WI38 (cell line): ENCODE data around the gene UPF2.
"Not testable (repeated sequence)": the region's sequence is repeated elsewhere in the genome, so short reads cannot be mapped to it uniquely, and the experiment has no call there.

Experiments used
- H3K4me3 ChIP-seq: 2 replicates; pipeline ENCODE4 v1.5.1; 2011; ENCODE audit warnings: low read depth, mild to moderate bottlenecking, control low read depth, low read length
- TF ChIP-seq, protein P1 (sequence below): IDR thresholded peaks from 2 replicates; pipeline ENCODE4 v1.5.1; 2012; ENCODE audit warnings: low read depth, mild to moderate bottlenecking, control low read depth, low read length

Gene UPF2

DNA sequence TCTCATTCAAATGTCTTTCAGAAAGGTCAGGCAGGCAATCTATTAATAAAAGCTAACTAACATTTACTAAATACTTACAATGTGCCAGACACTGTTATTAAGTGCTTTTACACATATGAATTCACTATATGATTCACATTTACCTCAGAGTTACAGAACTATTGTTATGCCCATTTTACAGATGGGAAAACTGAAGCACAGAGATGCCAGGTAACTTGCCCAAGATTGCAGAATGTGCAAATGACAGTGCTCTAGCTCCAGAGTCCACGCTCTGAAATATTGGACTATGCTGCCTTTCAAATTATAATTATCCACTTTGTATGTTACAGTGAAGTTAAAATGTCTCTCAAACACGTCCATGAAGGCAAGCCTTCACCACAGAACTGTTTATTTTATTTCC is 22.0 kb downstream of the UPF2 start:
- TF ChIP-seq, protein P1, sequence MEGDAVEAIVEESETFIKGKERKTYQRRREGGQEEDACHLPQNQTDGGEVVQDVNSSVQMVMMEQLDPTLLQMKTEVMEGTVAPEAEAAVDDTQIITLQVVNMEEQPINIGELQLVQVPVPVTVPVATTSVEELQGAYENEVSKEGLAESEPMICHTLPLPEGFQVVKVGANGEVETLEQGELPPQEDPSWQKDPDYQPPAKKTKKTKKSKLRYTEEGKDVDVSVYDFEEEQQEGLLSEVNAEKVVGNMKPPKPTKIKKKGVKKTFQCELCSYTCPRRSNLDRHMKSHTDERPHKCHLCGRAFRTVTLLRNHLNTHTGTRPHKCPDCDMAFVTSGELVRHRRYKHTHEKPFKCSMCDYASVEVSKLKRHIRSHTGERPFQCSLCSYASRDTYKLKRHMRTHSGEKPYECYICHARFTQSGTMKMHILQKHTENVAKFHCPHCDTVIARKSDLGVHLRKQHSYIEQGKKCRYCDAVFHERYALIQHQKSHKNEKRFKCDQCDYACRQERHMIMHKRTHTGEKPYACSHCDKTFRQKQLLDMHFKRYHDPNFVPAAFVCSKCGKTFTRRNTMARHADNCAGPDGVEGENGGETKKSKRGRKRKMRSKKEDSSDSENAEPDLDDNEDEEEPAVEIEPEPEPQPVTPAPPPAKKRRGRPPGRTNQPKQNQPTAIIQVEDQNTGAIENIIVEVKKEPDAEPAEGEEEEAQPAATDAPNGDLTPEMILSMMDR, result no peak
- no peak overlapping the region for H3K4me3 ChIP-seq

DNA sequence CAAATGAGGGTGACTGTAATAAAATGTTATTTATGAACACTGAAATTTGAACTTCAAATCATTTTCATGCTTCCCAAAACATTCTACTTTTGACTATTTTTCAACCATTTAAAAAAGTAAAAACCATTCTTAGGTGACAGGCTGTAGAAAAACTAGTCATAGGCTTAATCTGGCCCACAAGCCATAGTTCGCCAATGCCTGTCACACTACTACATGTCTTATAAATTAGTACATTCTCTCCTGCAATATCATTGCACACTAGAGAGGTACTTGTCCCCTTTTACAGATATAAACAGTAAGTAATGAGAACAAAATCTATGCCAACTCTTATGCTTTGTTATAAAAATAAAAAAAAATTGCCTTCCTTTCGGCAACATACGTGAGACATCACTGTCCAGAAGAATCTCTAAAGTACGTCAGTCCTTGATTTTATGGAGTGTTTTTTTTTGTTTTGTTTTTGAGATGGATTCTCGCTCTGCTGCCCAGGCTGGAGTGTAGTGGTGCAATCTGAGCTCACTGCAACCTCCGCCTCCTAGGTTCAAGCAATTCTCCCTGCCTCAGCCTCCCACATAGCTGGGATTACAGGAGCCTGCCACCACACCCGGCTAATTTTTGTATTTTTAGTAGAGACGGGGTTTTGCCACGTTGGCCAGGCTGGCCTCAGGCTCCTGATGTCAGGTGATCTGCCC is 23.2 kb downstream of the UPF2 start:
- TF ChIP-seq, protein P1, result no peak

DNA sequence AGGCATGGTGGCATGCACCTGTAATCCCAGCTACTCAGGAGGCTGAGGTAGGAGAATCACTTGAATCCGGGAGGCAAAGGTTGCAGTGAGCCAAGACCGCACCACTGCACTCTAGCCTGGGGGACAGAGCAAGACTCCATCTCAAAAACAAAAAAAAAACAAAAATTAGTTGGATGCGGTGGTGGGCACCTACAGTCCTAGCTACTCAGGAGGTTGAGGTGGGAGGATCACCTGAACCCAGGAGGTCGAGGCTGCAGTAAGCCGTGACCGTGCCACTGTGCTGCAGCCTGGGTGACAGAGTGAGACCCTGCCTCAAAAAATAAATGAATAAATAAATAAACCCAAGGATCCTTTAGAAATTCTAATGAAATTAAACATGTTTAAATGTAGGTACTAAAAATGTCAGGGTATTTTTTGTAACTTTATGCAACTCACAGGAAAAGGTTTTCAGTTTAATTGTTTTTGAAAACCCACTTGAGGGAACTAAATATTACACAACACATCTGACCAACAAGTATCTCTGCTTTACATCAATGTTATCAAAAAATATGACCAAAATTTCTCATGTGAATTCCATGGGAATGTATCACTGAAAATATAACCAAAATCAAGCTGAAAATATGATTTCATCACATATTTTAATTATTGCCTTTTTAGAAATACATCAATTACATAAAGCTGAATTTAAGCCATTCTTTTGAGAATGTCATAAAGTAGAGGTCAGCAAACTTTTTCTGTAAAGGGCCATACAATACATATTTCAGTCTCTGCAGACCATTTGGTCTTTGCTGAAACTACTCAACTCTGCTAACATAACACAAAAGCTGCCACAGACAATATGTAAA is 23.9 kb downstream of the UPF2 start:
- TF ChIP-seq, protein P1, result no peak
- no peak overlapping the region for H3K4me3 ChIP-seq

More for the DNA sequence above, 23.2 kb downstream of the UPF2 start:
- H3K4me3 ChIP-seq, result no peak overlapping the region

DNA sequence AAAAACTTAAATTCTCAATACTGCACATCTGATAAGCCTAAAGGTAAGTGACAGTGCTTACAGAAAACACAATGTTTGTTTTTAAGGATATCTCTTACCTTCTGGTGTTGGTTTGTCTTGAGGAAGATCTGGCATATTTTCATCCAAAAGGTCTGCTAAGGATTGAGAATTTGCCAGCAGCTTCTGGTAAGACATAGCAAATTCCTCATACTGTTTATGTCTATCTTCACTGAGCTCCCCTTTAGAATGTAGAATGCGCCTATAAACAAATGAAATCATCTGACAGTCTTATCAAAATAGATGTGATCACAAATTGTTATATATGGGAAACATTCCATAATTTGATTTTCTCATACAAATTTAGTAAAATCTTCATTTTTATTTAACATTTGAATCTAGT is 28.7 kb downstream of the UPF2 start:
- TF ChIP-seq, protein P1, result no peak
- H3K4me3 ChIP-seq, result no peak overlapping the region

DNA sequence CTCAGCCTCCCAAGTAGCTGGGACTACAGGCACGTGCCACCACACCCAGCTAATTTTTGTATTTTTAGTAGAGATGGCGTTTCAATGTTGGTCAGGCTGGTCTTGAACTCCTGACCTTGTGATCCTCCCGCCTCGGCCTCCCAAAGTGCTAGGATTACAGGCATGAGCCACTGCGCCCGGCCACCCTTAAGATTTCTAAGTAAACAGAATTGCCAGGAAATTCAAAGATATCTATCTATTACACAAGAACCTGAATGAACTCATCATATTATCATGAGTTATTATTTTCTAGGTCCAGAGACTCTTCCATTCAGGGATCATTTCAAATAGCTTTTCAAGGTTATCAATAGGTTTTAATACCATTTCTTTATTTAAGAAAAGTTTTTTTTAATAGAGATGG is 29.2 kb downstream of the UPF2 start:
- H3K4me3 ChIP-seq, result not testable (repeated sequence)

DNA sequence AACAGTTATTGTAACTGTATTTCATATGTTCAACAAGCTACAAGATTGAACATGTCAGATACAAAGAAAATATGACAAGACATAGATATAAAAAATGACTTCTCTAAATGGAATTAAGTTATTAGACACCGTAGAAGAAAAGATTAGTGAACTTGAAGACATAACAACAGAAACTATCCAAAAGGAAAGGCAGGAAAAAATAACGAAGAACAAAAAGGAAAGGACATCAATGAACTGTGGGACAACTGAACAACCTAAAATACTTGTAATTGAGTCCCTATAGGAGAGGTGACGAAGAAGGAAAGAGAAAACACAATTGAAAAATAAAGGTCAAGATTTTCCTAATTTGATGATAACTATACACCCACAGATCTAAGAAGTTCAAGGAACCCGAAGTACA is 32.3 kb downstream of the UPF2 start:
- no peak overlapping the region for H3K4me3 ChIP-seq

DNA sequence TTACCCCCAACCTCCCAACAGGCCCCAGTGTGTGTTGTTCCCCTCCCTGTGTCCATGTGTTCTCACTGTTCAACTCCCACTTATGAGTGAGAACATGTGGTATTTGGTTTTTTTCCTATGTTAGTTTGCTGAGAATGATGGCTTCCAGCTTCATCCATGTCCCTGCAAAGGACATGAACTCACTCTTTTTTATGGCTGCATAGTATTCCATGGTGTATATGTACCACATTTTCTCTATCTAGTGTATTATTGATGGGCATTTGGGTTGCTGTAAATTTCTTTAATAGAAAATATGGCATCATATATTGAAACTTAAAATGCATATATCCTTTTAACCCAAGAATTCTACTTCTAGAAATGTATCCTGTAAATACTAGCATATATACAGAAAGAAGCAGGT is 33.8 kb downstream of the UPF2 start:
- H3K4me3 ChIP-seq, result not testable (repeated sequence)

More for the DNA sequence above, 32.3 kb downstream of the UPF2 start:
- TF ChIP-seq, protein P1, result no peak

DNA sequence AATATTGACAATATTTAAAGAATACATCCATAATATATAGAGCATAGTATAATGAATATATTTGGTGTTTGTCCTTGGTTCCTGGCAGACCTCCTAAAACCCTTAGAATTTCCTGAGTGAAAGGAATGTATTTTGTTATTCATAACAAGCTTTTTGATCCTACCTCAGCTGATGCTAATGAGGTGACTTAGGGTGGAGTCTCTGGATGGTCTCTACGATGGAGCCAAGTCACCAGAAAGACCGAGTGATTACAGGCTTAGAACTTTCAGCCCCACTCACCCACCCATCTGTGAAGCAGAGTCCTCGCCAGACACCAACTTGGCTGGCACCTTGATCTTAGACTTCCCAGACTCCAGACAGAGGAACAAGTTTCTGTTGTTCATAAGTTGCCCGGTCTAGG is 35.9 kb downstream of the UPF2 start:
- H3K4me3 ChIP-seq, result no peak overlapping the region

More for the DNA sequence above, 35.9 kb downstream of the UPF2 start:
- TF ChIP-seq, protein P1, result no peak
